Ascending aorta (tissue), 2 donors: ENCODE data around the gene LMO3. TPM values are rescaled to one million over a fixed set of nuclear protein-coding genes. Genes with fewer than 3 reads are reported as not detected.

ENCODE experiments used
- DNase-seq, 2 donors: peaks; one replicate each; pipeline ENCODE4 v3.0.0-alpha.2; 2019; ENCODE audit warnings: low spot score in 2 of 2
- H3K27ac ChIP-seq, 2 donors: fragments of 200-600 bp; sonication (generic); one replicate each; pipeline ENCODE4 v1.5.1; 2016 to 2017; ENCODE audit warnings: mild to moderate bottlenecking in 1 of 2
- H3K27me3 ChIP-seq: fragments of 200-600 bp; sonication (generic); one replicate; pipeline ENCODE4 v1.5.1; 2017
- H3K36me3 ChIP-seq, 2 donors: fragments of 200-600 bp; sonication (generic); one replicate each; pipeline ENCODE4 v1.5.1; 2016
- H3K4me1 ChIP-seq, 2 donors: fragments of 200-600 bp; sonication (generic); one replicate each; pipeline ENCODE4 v1.5.1; 2016 to 2017; ENCODE audit warnings: mild to moderate bottlenecking in 1 of 2
- H3K4me3 ChIP-seq, 2 donors: fragments of 200-600 bp; sonication (generic); one replicate each; pipeline ENCODE4 v1.5.1; 2016 to 2017; ENCODE audit warnings: mild to moderate bottlenecking in 1 of 2
- H3K9me3 ChIP-seq, 2 donors: fragments of 200-600 bp; sonication (generic); one replicate each; pipeline ENCODE4 v1.5.1; 2016
- CTCF ChIP-seq, 3 experiments: fragments of 200-600 bp in 2 of 3; fragments of 450-650 bp in 1 of 3; sonication (generic) in 2 of 3; IDR thresholded peaks; one replicate each; pipeline ENCODE4 v1.5.1; 2016 to 2019; ENCODE audit warnings: antibody characterized with exemption in 3 of 3, mild to moderate bottlenecking in 1 of 3, moderate library complexity in 1 of 3
- intact Hi-C: fragments of 100-400 bp; cut with DNase I; formaldehyde crosslinking; loops from one replicate; pipeline ENCODE4 v1.15.1; 2023
- total RNA-seq: library from RNA; depleted of rRNA; stranded (reverse); fragments of >200 nt; gene quantifications from one replicate; pipeline ENCODE4 v1.1.0, GENCODE V29; 2016

Gene LMO3
- total RNA-seq, 1 donor from 2014 or later: 20.2 TPM

DNA sequence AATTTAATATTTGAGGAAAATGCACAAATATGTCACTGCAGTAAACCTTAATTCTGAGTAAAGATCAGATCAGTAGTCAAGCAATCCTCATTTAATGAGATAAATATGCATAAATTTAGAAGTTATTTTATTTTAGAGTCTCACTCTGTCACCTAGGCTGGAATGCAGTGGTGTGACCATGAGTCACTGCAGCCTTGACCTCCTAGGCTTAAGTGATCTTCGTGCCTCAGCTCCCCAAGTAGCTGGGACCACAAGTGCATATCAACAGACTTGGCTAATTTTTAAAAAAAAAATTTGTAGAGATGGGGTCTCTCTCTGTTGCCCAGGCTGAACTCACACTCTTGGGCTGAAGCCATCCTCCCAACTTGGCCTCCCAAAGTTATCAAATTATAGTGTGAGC lies 41.3 kb downstream of the LMO3 start:
- Histone ChIP-seq H3K9me3 (no peaks in the 10 kb centered on the region), H3K27me3 (no peaks in the 10 kb centered on the region), H3K4me1 (no peaks in the 10 kb centered on the region), H3K4me3 (no peak overlapping the region), H3K27ac (no peak overlapping the region), H3K36me3 (no peaks in the 10 kb centered on the region)
- intact Hi-C loops: no loop called here
- TF ChIP-seq CTCF (IDR thresholded peaks at IDR 0.05): no peak
- no peak for DNase-seq

- H3K27me3 ChIP-seq: no peaks in the 10 kb centered on the region
- intact Hi-C loops: no loop called here
- DNase-seq: no peak
- H3K36me3 ChIP-seq: no peaks in the 10 kb centered on the region
- no peaks in the 10 kb centered on the region for H3K4me1 ChIP-seq
- no peak overlapping the region for H3K4me3 ChIP-seq
- no peak for TF ChIP-seq CTCF (IDR thresholded peaks at IDR 0.05)
- no peak overlapping the region for H3K27ac ChIP-seq
- H3K9me3 ChIP-seq: no peaks in the 10 kb centered on the region
Measured at GRCh38 chr12:16563504-16563903, 42.5 kb downstream of the LMO3 start.

- intact Hi-C loops: no loop called here
- H3K9me3 ChIP-seq: no peaks in the 10 kb centered on the region
- H3K4me3 ChIP-seq: no peak overlapping the region
- TF ChIP-seq CTCF (IDR thresholded peaks at IDR 0.05): no peak
- no peaks in the 10 kb centered on the region for H3K36me3 ChIP-seq
- H3K27me3 ChIP-seq: no peaks in the 10 kb centered on the region
- H3K4me1 ChIP-seq: no peaks in the 10 kb centered on the region
- H3K27ac ChIP-seq: no peak overlapping the region
- no peak for DNase-seq
Measured at GRCh38 chr12:16562921-16563320, 43.0 kb downstream of the LMO3 start.

- Histone ChIP-seq H3K27me3 (no peaks in the 10 kb centered on the region), H3K4me3 (no peak overlapping the region), H3K36me3 (no peaks in the 10 kb centered on the region), H3K4me1 (no peaks in the 10 kb centered on the region), H3K27ac (no peak overlapping the region), H3K9me3 (no peaks in the 10 kb centered on the region)
- intact Hi-C loops: no loop called here
- TF ChIP-seq CTCF (IDR thresholded peaks at IDR 0.05): no peak
- no peak for DNase-seq
Measured at GRCh38 chr12:16562435-16562834, 43.5 kb downstream of the LMO3 start.

- no peaks in the 10 kb centered on the region for H3K9me3 ChIP-seq
Measured at GRCh38 chr12:16560273-16560672, 45.7 kb downstream of the LMO3 start.

More at GRCh38 chr12:16560273-16560672, 45.7 kb downstream of the LMO3 start:
- TF ChIP-seq CTCF (IDR thresholded peaks at IDR 0.05): no peak
- no peaks in the 10 kb centered on the region for H3K36me3 ChIP-seq
- no peak for DNase-seq
- intact Hi-C loops: no loop called here
- no peaks in the 10 kb centered on the region for H3K4me1 ChIP-seq
- no peaks in the 10 kb centered on the region for H3K27me3 ChIP-seq
- no peak overlapping the region for H3K4me3 ChIP-seq
- no peak overlapping the region for H3K27ac ChIP-seq
